ENCODE measurements around the gene PLXNB3. TPM values are rescaled to one million over a fixed set of nuclear protein-coding genes. Genes with fewer than 3 reads are reported as not detected.
"Not testable (repeated sequence)": the region's sequence is repeated elsewhere in the genome, so short reads cannot be mapped to it uniquely, and the experiment has no call there.

The PLXNB3 gene
- total and polyA plus RNA-seq, 4 experiments from 2014 or later: not detected

GRCh38 chrX:153738056-153738605 lies 25.9 kb upstream of the PLXNB3 start:
- no peaks in the 10 kb centered on the region for H3K27me3 ChIP-seq (ENCODE audit: insufficient read depth, low read length)
- ChIA-PET POLR2A (ENCODE audit: partially characterized antibody) (no interaction called here), CTCF (ENCODE audit: partially characterized antibody) (interaction anchor here (1.1 kb wide), 1 partner anchor 209 kb away, joined by 3 read pairs; no protein-coding TSS in a partner anchor)
- H3K36me3 ChIP-seq (ENCODE audit: insufficient read depth, low read length): no peaks in the 10 kb centered on the region
- H3K27ac ChIP-seq (ENCODE audit: low read depth, low read length): no peak overlapping the region
- H3K4me3 ChIP-seq (ENCODE audit: low read length in 2 of 2): no peak overlapping the region
- DNase-seq: no peak
- no peaks in the 10 kb centered on the region for H3K9me3 ChIP-seq (ENCODE audit: control insufficient read depth in 1 of 2, low read length in 2 of 2)
- Mint-ChIP-seq H3K27me3 (no peaks in the 10 kb centered on the region), H3K27ac (peak overlapping the region in 1 of 7 donors; percentile 51), H3K36me3 (peaks cover 5 to 8% of the 10 kb centered on the region in 2 donors), H3K4me3 (no peak overlapping the region), H3K9me3 (no peaks in the 10 kb centered on the region), H3K4me1 (peaks cover 14 to 38% (median 19%) of the 10 kb centered on the region in 4 donors)
- peaks cover 21% of the 10 kb centered on the region for H3K4me1 ChIP-seq (ENCODE audit: insufficient read depth, low read length)
- intact Hi-C loops (cut with micrococcal nuclease): no loop called here

- Histone ChIP-seq H3K27ac (ENCODE audit: low read depth, low read length) (peak overlapping the region; percentile 14), H3K27me3 (ENCODE audit: insufficient read depth, low read length) (no peaks in the 10 kb centered on the region), H3K9me3 (ENCODE audit: control insufficient read depth in 1 of 2, low read length in 2 of 2) (no peaks in the 10 kb centered on the region), H3K4me3 (ENCODE audit: low read length in 2 of 2) (peak overlapping the region in 1 of 2 donors; percentile 14), H3K36me3 (ENCODE audit: insufficient read depth, low read length) (no peaks in the 10 kb centered on the region), H3K4me1 (ENCODE audit: insufficient read depth, low read length) (peaks cover 20% of the 10 kb centered on the region)
- H3K36me3 Mint-ChIP-seq: peaks cover 5 to 7% of the 10 kb centered on the region in 2 donors
- H3K9me3 Mint-ChIP-seq: no peaks in the 10 kb centered on the region
- peak in 3 of 5 donors; percentile 31 to 37 (median 32) for DNase-seq
- CTCF ChIA-PET (ENCODE audit: partially characterized antibody): no interaction called here
- POLR2A ChIA-PET (ENCODE audit: partially characterized antibody): interaction anchor here (1.0 to 1.3 kb wide), 3 partner anchors 55 to 196 kb away, joined by 3 read pairs; partner anchors contain the start of genes IDH3G and SSR4
- intact Hi-C loops (cut with micrococcal nuclease): no loop called here
- H3K27me3 Mint-ChIP-seq: no peaks in the 10 kb centered on the region
- peak overlapping the region in 4 of 7 donors; percentile 60 to 88 (median 73) for H3K27ac Mint-ChIP-seq
- H3K4me3 Mint-ChIP-seq: peak overlapping the region; percentile 60 to 83 (median 80)
- H3K4me1 Mint-ChIP-seq: peaks cover 13 to 36% (median 19%) of the 10 kb centered on the region in 4 donors
Observed at GRCh38 chrX:153739754-153740486, 24.1 kb upstream of the PLXNB3 start.

- no peaks in the 10 kb centered on the region for H3K36me3 ChIP-seq (ENCODE audit: insufficient read depth, low read length)
- Mint-ChIP-seq H3K4me3 (peak overlapping the region; percentile 48 to 83 (median 80)), H3K4me1 (peaks cover 6 to 28% (median 11%) of the 10 kb centered on the region in 4 donors), H3K9me3 (no peaks in the 10 kb centered on the region), H3K27ac (peak overlapping the region in 3 of 7 donors; percentile 60 to 88 (median 78)), H3K36me3 (peaks cover 0 to 3% of the 10 kb centered on the region in 2 donors), H3K27me3 (no peaks in the 10 kb centered on the region)
- H3K4me1 ChIP-seq (ENCODE audit: insufficient read depth, low read length): peaks cover 16% of the 10 kb centered on the region
- no peak overlapping the region for H3K4me3 ChIP-seq (ENCODE audit: low read length in 2 of 2)
- H3K27ac ChIP-seq (ENCODE audit: low read depth, low read length): no peak overlapping the region
- intact Hi-C loops (cut with micrococcal nuclease): no loop called here
- ChIA-PET CTCF (ENCODE audit: partially characterized antibody) (no interaction called here), POLR2A (ENCODE audit: partially characterized antibody) (interaction anchor here (1.0 to 1.3 kb wide), 2 partner anchors 54 to 195 kb away, joined by 3 read pairs; partner anchors contain the start of genes IDH3G and SSR4)
- no peaks in the 10 kb centered on the region for H3K9me3 ChIP-seq (ENCODE audit: control insufficient read depth in 1 of 2, low read length in 2 of 2)
- H3K27me3 ChIP-seq (ENCODE audit: insufficient read depth, low read length): no peaks in the 10 kb centered on the region
- no peak for DNase-seq
Observed at GRCh38 chrX:153740631-153741222, 23.3 kb upstream of the PLXNB3 start.

- POLR2A ChIA-PET (ENCODE audit: partially characterized antibody): interaction anchor here (1.0 kb wide), 1 partner anchor 194 kb away, joined by 3 read pairs; no protein-coding TSS in a partner anchor
- Histone ChIP-seq H3K4me3 (ENCODE audit: low read length in 2 of 2) (no peak overlapping the region), H3K9me3 (ENCODE audit: control insufficient read depth in 1 of 2, low read length in 2 of 2) (no peaks in the 10 kb centered on the region), H3K27me3 (ENCODE audit: insufficient read depth, low read length) (no peaks in the 10 kb centered on the region), H3K4me1 (ENCODE audit: insufficient read depth, low read length) (peaks cover 16% of the 10 kb centered on the region), H3K36me3 (ENCODE audit: insufficient read depth, low read length) (no peaks in the 10 kb centered on the region), H3K27ac (ENCODE audit: low read depth, low read length) (no peak overlapping the region)
- no peak for DNase-seq
- Mint-ChIP-seq H3K27ac (peak overlapping the region in 2 of 7 donors; percentile 70 to 77), H3K27me3 (peaks cover 0 to 1% of the 10 kb centered on the region in 2 donors), H3K9me3 (peaks cover 0 to 2% (median 0%) of the 10 kb centered on the region in 8 donors), H3K4me3 (peak overlapping the region in 4 of 8 donors; percentile 62 to 83 (median 74)), H3K4me1 (peaks cover 6 to 28% (median 12%) of the 10 kb centered on the region in 4 donors), H3K36me3 (peaks cover 0 to 2% of the 10 kb centered on the region in 2 donors)
- CTCF ChIA-PET (ENCODE audit: partially characterized antibody): no interaction called here
- intact Hi-C loops (cut with micrococcal nuclease): no loop called here
Observed at GRCh38 chrX:153741446-153741845, 22.6 kb upstream of the PLXNB3 start.

GRCh38 chrX:153742111-153742510 lies 21.9 kb upstream of the PLXNB3 start:
- H3K27me3 ChIP-seq (ENCODE audit: insufficient read depth, low read length); H3K36me3 Mint-ChIP-seq; CTCF ChIA-PET (ENCODE audit: partially characterized antibody); H3K36me3 ChIP-seq (ENCODE audit: insufficient read depth, low read length); H3K9me3 ChIP-seq (ENCODE audit: control insufficient read depth in 1 of 2, low read length in 2 of 2); DNase-seq; H3K9me3 Mint-ChIP-seq; H3K4me3 ChIP-seq (ENCODE audit: low read length in 2 of 2); H3K27me3 Mint-ChIP-seq; POLR2A ChIA-PET (ENCODE audit: partially characterized antibody); H3K27ac ChIP-seq (ENCODE audit: low read depth, low read length); intact Hi-C loops (cut with micrococcal nuclease): not testable (repeated sequence)
- peak overlapping the region in 1 of 7 donors; percentile 41 for H3K27ac Mint-ChIP-seq
- H3K4me3 Mint-ChIP-seq: peak overlapping the region in 2 of 8 donors; percentile 46 to 55
- H3K4me1 ChIP-seq (ENCODE audit: insufficient read depth, low read length): peaks cover 16% of the 10 kb centered on the region
- H3K4me1 Mint-ChIP-seq: peaks cover 6 to 28% (median 12%) of the 10 kb centered on the region in 4 donors

- peaks cover 16% of the 10 kb centered on the region for H3K4me1 ChIP-seq (ENCODE audit: insufficient read depth, low read length)
- H3K36me3 ChIP-seq (ENCODE audit: insufficient read depth, low read length); H3K27ac ChIP-seq (ENCODE audit: low read depth, low read length); H3K9me3 Mint-ChIP-seq; intact Hi-C loops (cut with micrococcal nuclease); DNase-seq; H3K27me3 ChIP-seq (ENCODE audit: insufficient read depth, low read length); H3K27ac Mint-ChIP-seq; H3K36me3 Mint-ChIP-seq; H3K4me3 ChIP-seq (ENCODE audit: low read length in 2 of 2); H3K9me3 ChIP-seq (ENCODE audit: control insufficient read depth in 1 of 2, low read length in 2 of 2); CTCF ChIA-PET (ENCODE audit: partially characterized antibody); H3K27me3 Mint-ChIP-seq; POLR2A ChIA-PET (ENCODE audit: partially characterized antibody); H3K4me3 Mint-ChIP-seq: not testable (repeated sequence)
- H3K4me1 Mint-ChIP-seq: peaks cover 6 to 28% (median 12%) of the 10 kb centered on the region in 4 donors
Observed at GRCh38 chrX:153742796-153743467, 21.1 kb upstream of the PLXNB3 start.
